Measurements from ENCODE around the gene C6orf58. TPM values are rescaled to one million over a fixed set of nuclear protein-coding genes. Genes with fewer than 3 reads are reported as not detected.

Gene C6orf58
- total and polyA plus RNA-seq, 2 experiments from 2014 or later = 0.18 TPM; not detected in 1

- Histone ChIP-seq H3K4me2 (no peak overlapping the region), H3F3A (replicated peaks; ENCODE audit: low read depth) (no peaks in the 10 kb centered on the region), H4K20me1 (replicated peaks; ENCODE audit: insufficient read depth) (no peaks in the 10 kb centered on the region), H3K4me3 (no peak overlapping the region), H3K9me2 (ENCODE audit: insufficient read depth) (peaks cover 3% of the 10 kb centered on the region; the same call in 1 of the 2 replicates), H3K4me1 (ENCODE audit: insufficient read depth) (no peaks in the 10 kb centered on the region), H3K27ac (ENCODE audit: low read depth) (no peak overlapping the region), H3K79me2 (replicated peaks; ENCODE audit: insufficient read depth) (no peaks in the 10 kb centered on the region), H2AFZ (no peak overlapping the region), H3K27me3 (ENCODE audit: insufficient read depth) (no peaks in the 10 kb centered on the region), H3K36me3 (ENCODE audit: insufficient read depth) (no peaks in the 10 kb centered on the region)
- Mint-ChIP-seq H3K27me3 (ENCODE audit: insufficient read depth, low read depth, poor library complexity) (no peaks in the 10 kb centered on the region), H3K27ac (no peak overlapping the region), H3K9me3 (no peaks in the 10 kb centered on the region), H3K4me3 (no peak overlapping the region), H3K4me1 (no peaks in the 10 kb centered on the region), H3K36me3 (ENCODE audit: low read depth) (no peaks in the 10 kb centered on the region)
- DNase-seq (ENCODE audit: low spot score) = no peak
- TF ChIP-seq ETS1 (IDR thresholded peaks at IDR 0.05) (no peak), REST (IDR thresholded peaks at IDR 0.05; ENCODE audit: unreplicated experiment) (no peak), EZH2phosphoT487 (IDR thresholded peaks at IDR 0.05; ENCODE audit: unreplicated experiment) (no peak), ZNF331 (CRISPR knock-in tag; IDR thresholded peaks at IDR 0.05; ENCODE audit: low read depth) (no peak), STAT1 (IDR thresholded peaks at IDR 0.05; ENCODE audit: unreplicated experiment) (no peak), POLR2AphosphoS5 (IDR thresholded peaks at IDR 0.05; ENCODE audit: low read depth) (no peak), EZH2 (IDR thresholded peaks at IDR 0.05; ENCODE audit: low read depth, unreplicated experiment) (no peak), CREB1 (CRISPR knock-in tag; IDR thresholded peaks at IDR 0.05; ENCODE audit: low read depth) (no peak)
- no peak for ATAC-seq
Measured at GRCh38 chr6:127566119-127566518, 10.9 kb upstream of the C6orf58 start.

- no peak overlapping the region for H3K27ac Mint-ChIP-seq
- H3K9me3 Mint-ChIP-seq = no peaks in the 10 kb centered on the region
- no peaks in the 10 kb centered on the region for H3K4me1 Mint-ChIP-seq
- H3K27me3 ChIP-seq (ENCODE audit: insufficient read depth) = no peaks in the 10 kb centered on the region
- no peaks in the 10 kb centered on the region for H3K79me2 ChIP-seq (replicated peaks; ENCODE audit: insufficient read depth)
- no peak for ATAC-seq
- H3K9me2 ChIP-seq (ENCODE audit: insufficient read depth) = peaks cover 3% of the 10 kb centered on the region; the same call in 1 of the 2 replicates
- no peak for DNase-seq (ENCODE audit: low spot score)
- H3F3A ChIP-seq (replicated peaks; ENCODE audit: low read depth) = no peaks in the 10 kb centered on the region
- no peak overlapping the region for H3K4me3 ChIP-seq
- H3K4me3 Mint-ChIP-seq = no peak overlapping the region
- H2AFZ ChIP-seq = no peak overlapping the region
- H3K36me3 Mint-ChIP-seq (ENCODE audit: low read depth) = no peaks in the 10 kb centered on the region
- no peaks in the 10 kb centered on the region for H3K36me3 ChIP-seq (ENCODE audit: insufficient read depth)
- H4K20me1 ChIP-seq (replicated peaks; ENCODE audit: insufficient read depth) = no peaks in the 10 kb centered on the region
- no peak overlapping the region for H3K27ac ChIP-seq (ENCODE audit: low read depth)
- H3K27me3 Mint-ChIP-seq (ENCODE audit: insufficient read depth, low read depth, poor library complexity) = no peaks in the 10 kb centered on the region
- no peaks in the 10 kb centered on the region for H3K4me1 ChIP-seq (ENCODE audit: insufficient read depth)
- H3K4me2 ChIP-seq = no peak overlapping the region
- TF ChIP-seq CREB1 (CRISPR knock-in tag; IDR thresholded peaks at IDR 0.05; ENCODE audit: low read depth) (no peak), EZH2phosphoT487 (IDR thresholded peaks at IDR 0.05; ENCODE audit: unreplicated experiment) (no peak), ZNF462 (CRISPR knock-in tag; IDR thresholded peaks at IDR 0.05) (no peak), JUNB (IDR thresholded peaks at IDR 0.05; ENCODE audit: unreplicated experiment) (no peak), NANOG (IDR thresholded peaks at IDR 0.05; ENCODE audit: borderline replicate concordance) (no peak)
Measured at GRCh38 chr6:127566651-127567050, 10.3 kb upstream of the C6orf58 start.
